Measurements from ENCODE around the gene IGFBP2.

The IGFBP2 gene, protein sequence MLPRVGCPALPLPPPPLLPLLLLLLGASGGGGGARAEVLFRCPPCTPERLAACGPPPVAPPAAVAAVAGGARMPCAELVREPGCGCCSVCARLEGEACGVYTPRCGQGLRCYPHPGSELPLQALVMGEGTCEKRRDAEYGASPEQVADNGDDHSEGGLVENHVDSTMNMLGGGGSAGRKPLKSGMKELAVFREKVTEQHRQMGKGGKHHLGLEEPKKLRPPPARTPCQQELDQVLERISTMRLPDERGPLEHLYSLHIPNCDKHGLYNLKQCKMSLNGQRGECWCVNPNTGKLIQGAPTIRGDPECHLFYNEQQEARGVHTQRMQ

DNA sequence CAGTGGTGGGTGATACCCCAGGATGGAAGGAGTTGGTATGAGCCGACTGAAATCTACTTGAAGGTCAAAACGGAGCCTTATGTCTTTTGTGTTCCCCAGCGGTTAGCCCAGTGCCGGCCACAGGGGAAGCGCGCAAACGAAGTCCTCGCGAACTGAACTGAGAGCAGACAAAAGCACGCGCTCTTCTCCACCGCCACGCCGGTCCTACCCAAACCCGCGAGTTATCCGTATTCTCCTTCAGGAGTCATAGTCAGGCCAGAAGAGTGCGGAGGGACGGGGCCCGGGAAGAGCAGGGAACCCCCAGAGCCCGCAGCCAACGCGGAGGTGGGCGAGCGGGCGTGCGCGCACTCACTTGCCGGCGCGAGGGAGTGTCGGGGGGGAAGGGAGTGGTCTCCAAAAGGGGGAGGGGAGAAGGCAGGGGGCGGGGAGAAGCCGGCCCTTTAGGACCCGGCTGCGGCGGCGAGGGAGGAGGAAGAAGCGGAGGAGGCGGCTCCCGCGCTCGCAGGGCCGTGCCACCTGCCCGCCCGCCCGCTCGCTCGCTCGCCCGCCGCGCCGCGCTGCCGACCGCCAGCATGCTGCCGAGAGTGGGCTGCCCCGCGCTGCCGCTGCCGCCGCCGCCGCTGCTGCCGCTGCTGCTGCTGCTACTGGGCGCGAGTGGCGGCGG lies at the start of gene IGFBP2:
Gene IGFBP2, plus strand, starts transcription at position 469 of the 664 bp plus-strand sequence. Its CDS starts 104 bp downstream, at position 573.
- TF ChIP-seq, protein P1, sequence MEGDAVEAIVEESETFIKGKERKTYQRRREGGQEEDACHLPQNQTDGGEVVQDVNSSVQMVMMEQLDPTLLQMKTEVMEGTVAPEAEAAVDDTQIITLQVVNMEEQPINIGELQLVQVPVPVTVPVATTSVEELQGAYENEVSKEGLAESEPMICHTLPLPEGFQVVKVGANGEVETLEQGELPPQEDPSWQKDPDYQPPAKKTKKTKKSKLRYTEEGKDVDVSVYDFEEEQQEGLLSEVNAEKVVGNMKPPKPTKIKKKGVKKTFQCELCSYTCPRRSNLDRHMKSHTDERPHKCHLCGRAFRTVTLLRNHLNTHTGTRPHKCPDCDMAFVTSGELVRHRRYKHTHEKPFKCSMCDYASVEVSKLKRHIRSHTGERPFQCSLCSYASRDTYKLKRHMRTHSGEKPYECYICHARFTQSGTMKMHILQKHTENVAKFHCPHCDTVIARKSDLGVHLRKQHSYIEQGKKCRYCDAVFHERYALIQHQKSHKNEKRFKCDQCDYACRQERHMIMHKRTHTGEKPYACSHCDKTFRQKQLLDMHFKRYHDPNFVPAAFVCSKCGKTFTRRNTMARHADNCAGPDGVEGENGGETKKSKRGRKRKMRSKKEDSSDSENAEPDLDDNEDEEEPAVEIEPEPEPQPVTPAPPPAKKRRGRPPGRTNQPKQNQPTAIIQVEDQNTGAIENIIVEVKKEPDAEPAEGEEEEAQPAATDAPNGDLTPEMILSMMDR (IDR thresholded peaks at IDR 0.05), result no peak
- Histone ChIP-seq H3K27ac (no peak within 1 kb of the TSS), H3K27me3 (peaks cover 87% of the 10 kb centered on the region), H3K9me3 (no peaks in the 10 kb centered on the region), H3K4me1 (ENCODE audit: control insufficient read depth in 1 of 2, insufficient read depth in 1 of 2, low read depth in 1 of 2, low read length in 1 of 2) (peaks cover 18 to 31% of the 10 kb centered on the region in 2 experiments), H3K36me3 (no peaks in the 10 kb centered on the region), H3K4me3 (ENCODE audit: low read depth in 1 of 2, low read length in 1 of 2) (peak within 1 kb of the TSS; percentile 35 to 48)

DNA sequence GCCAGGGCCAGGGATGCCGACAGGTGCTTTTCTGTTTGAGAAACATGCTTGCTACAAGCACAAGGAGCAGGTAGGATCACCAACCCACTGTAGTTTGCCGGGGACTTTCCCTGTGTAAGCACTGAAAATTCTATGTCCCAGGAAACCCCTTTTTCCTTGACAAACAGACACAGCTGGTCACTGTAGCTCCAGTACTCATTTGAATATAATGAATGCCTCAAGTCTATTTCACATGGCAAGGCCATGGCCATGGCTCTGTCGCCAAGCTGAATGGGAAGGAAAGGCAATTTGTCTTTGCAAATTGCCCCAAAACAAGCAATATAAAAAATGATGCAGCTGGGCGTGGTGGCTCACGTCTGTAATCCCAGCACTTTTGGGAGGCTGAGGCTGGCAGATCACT lies 49.6 kb upstream of the IGFBP2 start:
- Histone ChIP-seq H3K36me3 (no peaks in the 10 kb centered on the region), H3K4me3 (ENCODE audit: low read depth in 1 of 2, low read length in 1 of 2) (no peak overlapping the region), H3K27me3 (peaks cover 10% of the 10 kb centered on the region), H3K9me3 (no peaks in the 10 kb centered on the region), H3K4me1 (ENCODE audit: control insufficient read depth in 1 of 2, insufficient read depth in 1 of 2, low read depth in 1 of 2, low read length in 1 of 2) (no peaks in the 10 kb centered on the region), H3K27ac (no peak overlapping the region)
- TF ChIP-seq, protein P1 (IDR thresholded peaks at IDR 0.05), result no peak

DNA sequence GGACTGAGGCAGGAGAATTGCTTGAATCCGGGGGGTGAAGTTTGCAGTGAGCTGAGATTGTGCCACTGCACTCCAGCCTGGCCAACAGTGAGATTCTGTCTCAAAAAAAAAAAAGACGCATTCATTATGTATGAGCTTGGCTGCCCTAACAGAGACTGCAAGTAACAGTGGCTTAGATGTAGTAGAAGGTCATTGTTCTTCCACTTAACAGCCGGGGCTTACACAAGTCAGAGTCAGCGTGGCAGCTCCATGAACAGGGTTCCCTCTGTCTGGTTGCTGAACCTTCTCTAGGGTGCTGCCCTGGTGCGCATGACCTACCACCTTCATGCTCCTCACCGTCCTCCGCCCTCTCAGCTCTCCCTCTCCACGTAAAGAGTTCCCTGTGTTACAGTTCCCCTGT lies 49.1 kb upstream of the IGFBP2 start:
- Histone ChIP-seq H3K4me3 (ENCODE audit: low read depth in 1 of 2, low read length in 1 of 2) (no peak overlapping the region), H3K9me3 (no peaks in the 10 kb centered on the region), H3K27ac (no peak overlapping the region), H3K36me3 (no peaks in the 10 kb centered on the region), H3K4me1 (ENCODE audit: control insufficient read depth in 1 of 2, insufficient read depth in 1 of 2, low read depth in 1 of 2, low read length in 1 of 2) (no peaks in the 10 kb centered on the region), H3K27me3 (peaks cover 10% of the 10 kb centered on the region)
- TF ChIP-seq, protein P1 (IDR thresholded peaks at IDR 0.05), result no peak

DNA sequence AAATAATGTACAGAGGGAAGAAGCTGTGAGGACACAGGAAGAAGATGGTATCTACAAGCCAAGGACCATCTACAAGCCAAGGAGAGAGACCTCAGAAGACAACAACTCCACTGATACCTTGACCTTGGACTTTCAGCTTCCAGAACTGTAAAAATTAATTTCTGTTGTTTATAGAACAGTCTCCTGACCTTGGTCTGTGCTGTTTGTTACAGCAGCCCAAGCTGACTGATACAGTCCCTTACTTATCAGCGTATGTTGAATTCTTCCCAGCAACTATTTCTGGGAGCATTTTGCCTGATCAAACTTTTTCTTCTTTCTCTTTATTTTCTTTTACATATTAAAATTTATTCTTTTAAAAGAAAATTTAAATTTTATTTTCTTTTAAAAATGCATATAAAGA lies 47.8 kb upstream of the IGFBP2 start:
- Histone ChIP-seq H3K36me3 (no peaks in the 10 kb centered on the region), H3K27ac (no peak overlapping the region), H3K4me3 (ENCODE audit: low read depth in 1 of 2, low read length in 1 of 2) (no peak overlapping the region), H3K4me1 (ENCODE audit: control insufficient read depth in 1 of 2, insufficient read depth in 1 of 2, low read depth in 1 of 2, low read length in 1 of 2) (no peaks in the 10 kb centered on the region), H3K27me3 (peaks cover 10% of the 10 kb centered on the region), H3K9me3 (no peaks in the 10 kb centered on the region)
- TF ChIP-seq, protein P1 (IDR thresholded peaks at IDR 0.05), result no peak

DNA sequence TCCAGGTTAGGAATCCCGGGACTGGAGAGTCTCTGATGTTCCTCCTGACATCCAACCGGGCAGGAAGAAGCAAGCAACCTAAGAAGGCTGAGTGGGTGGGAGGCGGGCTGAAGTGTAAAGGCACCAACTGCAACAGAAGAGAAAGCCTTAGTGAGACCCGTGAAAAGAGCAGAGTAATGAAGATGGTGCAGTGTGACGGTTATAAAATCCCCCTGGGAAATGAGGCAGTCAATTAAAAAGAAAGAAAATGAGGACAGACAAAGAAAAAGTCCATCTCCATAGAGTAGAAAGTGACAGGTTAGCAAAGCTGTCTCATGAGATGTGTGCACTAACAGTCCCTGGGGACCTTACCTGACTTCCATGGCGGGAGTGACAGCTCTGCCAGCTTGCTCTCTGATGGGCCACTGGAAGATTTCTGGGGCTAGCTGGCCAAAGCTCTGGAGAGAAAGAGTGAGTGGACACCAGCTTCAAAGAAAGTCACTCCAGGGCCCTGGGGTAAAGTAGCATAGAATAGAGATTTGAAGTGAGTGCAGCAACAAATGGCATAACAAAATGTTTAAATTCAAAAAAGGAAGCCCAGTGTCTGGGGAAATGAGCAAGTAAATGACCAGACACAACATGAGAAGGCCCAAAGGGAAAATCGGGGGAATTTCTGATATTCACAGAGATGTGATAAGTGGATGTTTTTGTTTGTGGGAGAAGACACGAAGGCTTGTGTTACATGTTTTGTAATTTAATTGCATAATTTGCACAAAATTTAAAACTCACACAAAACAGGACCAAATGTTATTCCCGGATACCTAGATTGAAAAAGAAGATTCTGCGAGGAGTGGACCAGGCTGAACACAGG lies 44.1 kb upstream of the IGFBP2 start:
- TF ChIP-seq, protein P1 (IDR thresholded peaks at IDR 0.05), result no peak
- no peaks in the 10 kb centered on the region for H3K4me1 ChIP-seq (ENCODE audit: control insufficient read depth in 1 of 2, insufficient read depth in 1 of 2, low read depth in 1 of 2, low read length in 1 of 2)

More for the DNA sequence above, 44.1 kb upstream of the IGFBP2 start:
- Histone ChIP-seq H3K4me3 (ENCODE audit: low read depth in 1 of 2, low read length in 1 of 2) (no peak overlapping the region), H3K36me3 (no peaks in the 10 kb centered on the region), H3K27ac (no peak overlapping the region), H3K27me3 (no peaks in the 10 kb centered on the region), H3K9me3 (no peaks in the 10 kb centered on the region)

Data from neutrophil (primary cell).